DMS114 treated with DMSO at 0.1 percent for 48 hours (cell line): ENCODE data around the gene SNX5.
"Not testable (repeated sequence)": the region's sequence is repeated elsewhere in the genome, so short reads cannot be mapped to it uniquely, and the experiment has no call there.

Source experiments
- DNase-seq: peaks from one replicate; lab custom pipeline; 2025; ENCODE audit not compliant: unreplicated experiment; lab: John Stamatoyannopoulos, UW

The SNX5 gene

GRCh38 chr20:17960927-17961586 lies 7.5 kb downstream of the SNX5 start:
- no peak for DNase-seq

- DNase-seq: not testable (repeated sequence)
These were observed 8.2 kb downstream of the SNX5 start for GRCh38 chr20:17960400-17960885.

GRCh38 chr20:17959257-17959627 lies 9.4 kb downstream of the SNX5 start:
- DNase-seq: no peak

GRCh38 chr20:17958373-17959256 lies 10.0 kb downstream of the SNX5 start:
- DNase-seq: no peak

- no peak for DNase-seq
These were observed 10.9 kb downstream of the SNX5 start for GRCh38 chr20:17957505-17958363.

- DNase-seq: no peak
These were observed 12.4 kb downstream of the SNX5 start for GRCh38 chr20:17956099-17956685.

- DNase-seq: no peak
These were observed 13.3 kb downstream of the SNX5 start for GRCh38 chr20:17955302-17955701.

- no peak for DNase-seq
These were observed 14.7 kb downstream of the SNX5 start for GRCh38 chr20:17953935-17954334.

- no peak for DNase-seq
These were observed 15.6 kb downstream of the SNX5 start for GRCh38 chr20:17952692-17953684.

- no peak for DNase-seq
These were observed 17.3 kb downstream of the SNX5 start for GRCh38 chr20:17951323-17951722.

GRCh38 chr20:17950670-17951069 lies 17.9 kb downstream of the SNX5 start:
- no peak for DNase-seq

- no peak for DNase-seq
These were observed 18.7 kb downstream of the SNX5 start for GRCh38 chr20:17949899-17950298.

- DNase-seq: no peak
These were observed 20.2 kb downstream of the SNX5 start for GRCh38 chr20:17948442-17948841.

GRCh38 chr20:17947474-17947815 lies 21.1 kb downstream of the SNX5 start:
- no peak for DNase-seq

- DNase-seq: no peak
These were observed 21.8 kb downstream of the SNX5 start for GRCh38 chr20:17946572-17947473.

- DNase-seq: no peak
These were observed 22.6 kb downstream of the SNX5 start for GRCh38 chr20:17946040-17946439.

- no peak for DNase-seq
These were observed 23.6 kb downstream of the SNX5 start for GRCh38 chr20:17944854-17945474.

- DNase-seq: no peak
These were observed 25.3 kb downstream of the SNX5 start for GRCh38 chr20:17943343-17943742.
